Vagina (tissue), 2 donors: ENCODE data around the gene ERBB3.

Source experiments
- CTCF ChIP-seq, 3 experiments: fragments of 450-650 bp in 2 of 3; fragments of 200-600 bp in 1 of 3; sonication (generic) in 1 of 3; IDR thresholded peaks; one replicate each; pipeline ENCODE4 v1.5.1; 2017 to 2019; ENCODE audit warnings: antibody characterized with exemption in 3 of 3, mild to moderate bottlenecking in 2 of 3, moderate library complexity in 2 of 3
- POLR2A ChIP-seq, 2 donors: fragments of 450-650 bp; IDR thresholded peaks; one replicate each; pipeline ENCODE4 v1.6.1; 2017; ENCODE audit warnings: antibody characterized with exemption in 2 of 2, mild to moderate bottlenecking in 2 of 2, moderate library complexity in 2 of 2
- POLR2AphosphoS5 ChIP-seq, 2 donors: sonication (generic); formaldehyde crosslinking; IDR thresholded peaks; one replicate each; pipeline ENCODE4 v1.9.0; 2017; ENCODE audit warnings: antibody characterized with exemption in 2 of 2, mild to moderate bottlenecking in 2 of 2, low read depth in 1 of 2; ENCODE audit not compliant: insufficient read depth in 1 of 2

GRCh38 chr12:56124133-56124532 is 44.2 kb downstream of the ERBB3 start:
- no peak for TF ChIP-seq CTCF (IDR thresholded peaks at IDR 0.05)
- TF ChIP-seq POLR2A (IDR thresholded peaks at IDR 0.05): no peak
- no peak for TF ChIP-seq POLR2AphosphoS5 (IDR thresholded peaks at IDR 0.05; ENCODE audit: insufficient read depth in 1 of 2, low read depth in 1 of 2)
